ENCODE results near the gene GRID1. TPM values are rescaled to one million over a fixed set of nuclear protein-coding genes. Genes with fewer than 3 reads are reported as not detected.

Gene GRID1
- total and polyA plus RNA-seq, 5 donors from 2014 or later = not detected

DNA sequence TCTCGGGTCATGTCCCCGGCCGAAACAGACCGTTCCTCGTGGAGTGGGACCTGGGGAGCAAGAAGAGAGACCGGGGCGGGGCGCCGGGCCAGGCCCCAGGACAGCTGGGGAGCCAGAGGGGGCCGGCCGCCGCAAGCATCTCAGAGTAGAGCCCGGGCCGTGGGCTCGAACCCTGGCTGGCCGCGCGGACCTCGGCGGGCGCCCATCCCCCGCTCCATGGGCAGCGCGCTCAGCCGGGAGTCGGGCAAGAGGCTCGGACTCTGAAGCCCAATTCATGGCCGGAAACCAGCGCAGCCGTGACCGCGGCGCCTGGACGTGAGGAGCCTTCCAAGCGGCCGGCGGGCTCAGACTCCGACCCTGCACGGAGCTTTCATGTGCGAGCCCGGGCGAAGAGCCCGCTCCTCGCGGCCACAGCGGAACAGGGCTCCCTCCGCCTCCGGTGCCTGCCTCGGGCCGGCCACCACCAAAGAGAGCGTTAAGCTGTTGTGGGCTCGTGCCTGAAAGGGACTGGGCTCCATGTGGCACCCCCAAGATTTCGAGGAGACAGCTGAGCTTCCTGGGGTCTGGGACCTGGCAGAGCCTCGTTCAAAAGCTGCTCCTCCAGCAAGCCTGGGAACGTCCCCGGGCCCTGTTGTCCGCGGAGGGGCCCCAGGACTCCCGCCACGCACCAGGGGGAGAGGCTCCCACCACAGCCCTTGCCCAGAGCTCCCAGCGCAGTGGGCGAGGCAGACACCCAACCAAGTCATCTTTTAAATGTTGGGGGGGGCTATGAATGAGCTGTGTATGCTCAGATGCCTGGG is 757 bp upstream of the GRID1 start:
- Mint-ChIP-seq H3K9me3 (peaks cover 0 to 3% (median 0%) of the 10 kb centered on the region in 7 donors), H3K27ac (no peak overlapping the region), H3K4me1 (peaks cover 4 to 19% (median 7%) of the 10 kb centered on the region in 4 donors), H3K4me3 (peak overlapping the region in 2 of 4 donors; percentile 6 to 53), H3K27me3 (peaks cover 56% of the 10 kb centered on the region), H3K36me3 (no peaks in the 10 kb centered on the region)
- Histone ChIP-seq H3K4me3 (ENCODE audit: low read depth, low read length) (no peak overlapping the region), H3K27ac (ENCODE audit: insufficient read depth, low read length, poor library complexity, severe bottlenecking) (no peak overlapping the region), H3K4me1 (ENCODE audit: control insufficient read depth, insufficient read depth, low read length, poor library complexity, severe bottlenecking) (peaks cover 18% of the 10 kb centered on the region), H3K27me3 (ENCODE audit: control insufficient read depth, insufficient read depth, low read length) (peaks cover 16% of the 10 kb centered on the region), H3K9me3 (ENCODE audit: control insufficient read depth in 2 of 2, low read length in 2 of 2) (no peaks in the 10 kb centered on the region), H3K36me3 (ENCODE audit: control insufficient read depth, insufficient read depth, low read length) (no peaks in the 10 kb centered on the region)
- DNase-seq = no peak
- ATAC-seq (ENCODE audit: low read depth in 2 of 2) = no peak

DNA sequence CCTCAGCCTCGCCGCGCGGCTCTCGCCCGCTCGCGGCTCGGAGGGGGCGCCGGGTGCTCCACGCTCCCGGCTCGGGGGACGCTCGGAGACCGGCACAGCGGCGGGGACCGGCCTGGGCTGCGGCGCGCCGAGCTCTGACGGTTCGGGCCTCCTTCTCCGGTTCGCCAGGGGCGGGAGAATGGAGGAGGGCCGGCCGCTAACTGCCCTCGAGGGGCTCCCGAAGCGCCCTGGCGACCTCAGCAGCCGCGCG is 232 bp upstream of the GRID1 start:
- Mint-ChIP-seq H3K9me3 (no peaks in the 10 kb centered on the region), H3K27ac (no peak overlapping the region), H3K4me1 (peaks cover 4 to 19% (median 7%) of the 10 kb centered on the region in 4 donors), H3K27me3 (peaks cover 57% of the 10 kb centered on the region), H3K36me3 (no peaks in the 10 kb centered on the region), H3K4me3 (no peak overlapping the region)
- ATAC-seq (ENCODE audit: low read depth in 2 of 2) = no peak
- peaks cover 18% of the 10 kb centered on the region for H3K4me1 ChIP-seq (ENCODE audit: control insufficient read depth, insufficient read depth, low read length, poor library complexity, severe bottlenecking)
- H3K27ac ChIP-seq (ENCODE audit: insufficient read depth, low read length, poor library complexity, severe bottlenecking) = no peak overlapping the region
- H3K36me3 ChIP-seq (ENCODE audit: control insufficient read depth, insufficient read depth, low read length) = no peaks in the 10 kb centered on the region
- DNase-seq = no peak
- no peak overlapping the region for H3K4me3 ChIP-seq (ENCODE audit: low read depth, low read length)
- no peaks in the 10 kb centered on the region for H3K9me3 ChIP-seq (ENCODE audit: control insufficient read depth in 2 of 2, low read length in 2 of 2)
- H3K27me3 ChIP-seq (ENCODE audit: control insufficient read depth, insufficient read depth, low read length) = peaks cover 16% of the 10 kb centered on the region

DNA sequence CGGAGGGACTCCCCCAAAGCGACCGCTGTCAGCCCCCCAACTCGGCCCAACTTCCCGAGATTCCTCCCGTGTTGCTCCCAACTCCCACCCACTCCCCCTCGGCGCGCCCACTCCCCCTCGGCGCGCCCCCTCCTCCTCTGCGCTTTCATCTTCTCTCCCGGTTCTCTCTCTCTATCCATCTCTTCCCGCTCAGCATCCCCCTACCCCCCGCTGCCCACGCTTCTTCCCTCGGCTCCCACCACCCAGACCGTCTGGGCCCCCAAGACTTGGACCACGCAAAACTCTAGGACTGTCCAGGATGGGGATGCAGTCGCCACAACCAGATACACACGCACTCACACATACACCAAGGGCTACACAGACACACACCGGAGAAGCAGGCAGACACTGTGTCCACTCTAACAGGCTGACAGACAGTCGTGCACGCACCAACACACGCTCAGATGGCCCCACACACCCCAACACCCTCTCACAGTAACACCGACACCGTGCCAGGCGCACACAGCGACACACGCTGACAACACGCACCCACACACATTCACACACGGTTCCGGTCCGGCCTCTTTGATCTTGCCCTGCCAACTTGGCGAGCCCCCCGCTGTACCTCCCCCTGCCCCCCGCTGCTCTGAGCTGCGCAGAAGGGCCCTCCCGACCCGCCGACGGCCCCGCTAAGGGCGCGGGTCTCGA is 1.1 kb downstream of the GRID1 start:
- Histone ChIP-seq H3K27me3 (ENCODE audit: control insufficient read depth, insufficient read depth, low read length) (peaks cover 16% of the 10 kb centered on the region), H3K27ac (ENCODE audit: insufficient read depth, low read length, poor library complexity, severe bottlenecking) (no peak overlapping the region), H3K36me3 (ENCODE audit: control insufficient read depth, insufficient read depth, low read length) (no peaks in the 10 kb centered on the region), H3K9me3 (ENCODE audit: control insufficient read depth in 2 of 2, low read length in 2 of 2) (no peaks in the 10 kb centered on the region), H3K4me3 (ENCODE audit: low read depth, low read length) (no peak overlapping the region), H3K4me1 (ENCODE audit: control insufficient read depth, insufficient read depth, low read length, poor library complexity, severe bottlenecking) (peaks cover 18% of the 10 kb centered on the region)
- peak overlapping the region; percentile 7 to 86 (median 76) for H3K4me3 Mint-ChIP-seq
- H3K27me3 Mint-ChIP-seq = peaks cover 51% of the 10 kb centered on the region
- no peaks in the 10 kb centered on the region for H3K36me3 Mint-ChIP-seq
- H3K4me1 Mint-ChIP-seq = peaks cover 0 to 19% (median 7%) of the 10 kb centered on the region in 4 donors
- DNase-seq (no peak), ATAC-seq (ENCODE audit: low read depth in 2 of 2) (no peak)
- H3K27ac Mint-ChIP-seq = peak overlapping the region in 1 of 3 donors; percentile 38
- H3K9me3 Mint-ChIP-seq = no peaks in the 10 kb centered on the region

DNA sequence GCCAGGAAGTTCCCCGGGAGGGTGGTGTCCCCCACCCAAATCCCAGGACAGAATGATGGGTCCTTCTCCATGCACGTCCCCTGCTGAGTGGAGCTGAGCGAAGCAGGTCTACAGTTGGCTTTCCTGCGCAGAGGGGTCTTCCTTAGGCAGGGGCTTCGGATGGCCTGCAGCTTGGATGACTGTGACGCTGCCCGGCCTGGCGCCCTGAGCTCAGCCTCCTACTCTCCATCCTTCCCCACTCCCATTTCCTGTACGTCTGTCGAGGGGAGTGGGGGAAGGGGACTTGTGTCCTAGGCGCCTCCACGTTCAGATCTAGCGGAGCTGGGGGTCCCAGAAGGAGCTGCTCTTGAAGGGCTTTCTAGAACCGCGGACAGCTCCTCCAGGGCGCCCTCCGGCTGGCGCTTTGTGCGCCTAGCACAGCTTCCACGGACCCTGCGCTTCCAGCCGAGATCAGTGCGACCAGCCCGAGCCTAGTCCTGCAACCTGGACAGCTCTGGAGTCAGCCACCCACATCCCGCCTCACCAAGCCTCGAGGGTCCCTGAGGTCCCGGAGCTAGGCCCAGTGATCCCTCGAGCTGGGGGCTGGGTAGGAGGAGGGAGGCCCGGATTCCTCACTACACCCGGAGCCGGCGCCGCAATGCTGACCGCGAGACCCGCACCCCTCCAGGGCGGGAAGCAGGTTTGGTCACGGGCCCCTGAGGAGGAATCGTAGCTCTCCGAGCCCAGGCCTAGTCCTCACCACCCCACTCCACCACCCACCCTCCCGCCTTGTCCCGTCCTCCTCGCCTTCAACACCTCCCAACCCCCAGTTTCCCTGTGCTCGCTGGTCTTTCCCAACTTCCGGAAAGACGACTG is 1.9 kb downstream of the GRID1 start:
- no peaks in the 10 kb centered on the region for H3K9me3 Mint-ChIP-seq
- Histone ChIP-seq H3K4me1 (ENCODE audit: control insufficient read depth, insufficient read depth, low read length, poor library complexity, severe bottlenecking) (peaks cover 18% of the 10 kb centered on the region), H3K4me3 (ENCODE audit: low read depth, low read length) (no peak overlapping the region), H3K36me3 (ENCODE audit: control insufficient read depth, insufficient read depth, low read length) (no peaks in the 10 kb centered on the region), H3K9me3 (ENCODE audit: control insufficient read depth in 2 of 2, low read length in 2 of 2) (no peaks in the 10 kb centered on the region), H3K27ac (ENCODE audit: insufficient read depth, low read length, poor library complexity, severe bottlenecking) (no peak overlapping the region), H3K27me3 (ENCODE audit: control insufficient read depth, insufficient read depth, low read length) (peaks cover 16% of the 10 kb centered on the region)
- peaks cover 51% of the 10 kb centered on the region for H3K27me3 Mint-ChIP-seq
- H3K4me3 Mint-ChIP-seq = peak overlapping the region; percentile 14 to 86 (median 50)
- no peak for ATAC-seq (ENCODE audit: low read depth in 2 of 2)
- no peak for DNase-seq
- H3K36me3 Mint-ChIP-seq = no peaks in the 10 kb centered on the region
- no peak overlapping the region for H3K27ac Mint-ChIP-seq
- peaks cover 0 to 19% (median 7%) of the 10 kb centered on the region in 4 donors for H3K4me1 Mint-ChIP-seq

DNA sequence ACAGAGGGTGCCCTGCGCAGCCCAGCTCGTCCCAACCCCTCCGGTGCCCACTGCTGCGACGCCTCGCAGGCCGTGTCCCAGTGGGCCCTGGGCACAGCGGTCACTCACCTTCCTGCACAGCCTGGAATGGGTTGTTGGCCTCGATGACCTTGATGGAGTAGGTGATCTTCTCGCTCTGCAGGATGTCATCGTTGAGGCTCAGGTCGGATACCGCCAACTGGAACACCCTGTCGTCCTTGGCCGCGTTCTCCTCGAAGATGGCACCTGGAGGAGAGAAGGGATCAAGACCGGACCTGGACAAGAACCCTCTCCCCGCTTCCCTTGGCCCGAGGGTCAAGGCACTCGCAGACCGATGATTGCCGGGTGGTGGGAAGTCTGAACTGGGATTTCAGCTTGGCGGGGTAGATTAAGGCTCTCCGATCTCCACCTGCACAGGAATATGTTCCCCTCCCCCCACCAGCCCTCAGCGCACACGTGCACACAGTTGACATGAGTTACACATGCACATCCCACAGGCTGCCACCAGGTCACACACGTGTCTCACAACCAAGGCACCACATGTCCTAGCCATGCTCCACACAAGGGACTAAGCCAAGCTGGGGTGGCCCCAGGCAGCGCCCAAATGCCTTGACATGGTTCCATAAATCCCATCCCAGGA is 2.6 kb downstream of the GRID1 start:
- Mint-ChIP-seq H3K36me3 (no peaks in the 10 kb centered on the region), H3K9me3 (no peaks in the 10 kb centered on the region), H3K4me3 (peak overlapping the region in 2 of 4 donors; percentile 14 to 52), H3K27me3 (peaks cover 46% of the 10 kb centered on the region), H3K27ac (no peak overlapping the region), H3K4me1 (peaks cover 0 to 19% (median 7%) of the 10 kb centered on the region in 4 donors)
- ATAC-seq (ENCODE audit: low read depth in 2 of 2) (no peak), DNase-seq (no peak)
- peaks cover 18% of the 10 kb centered on the region for H3K4me1 ChIP-seq (ENCODE audit: control insufficient read depth, insufficient read depth, low read length, poor library complexity, severe bottlenecking)
- no peak overlapping the region for H3K4me3 ChIP-seq (ENCODE audit: low read depth, low read length)
- H3K27ac ChIP-seq (ENCODE audit: insufficient read depth, low read length, poor library complexity, severe bottlenecking) = no peak overlapping the region
- H3K9me3 ChIP-seq (ENCODE audit: control insufficient read depth in 2 of 2, low read length in 2 of 2) = no peaks in the 10 kb centered on the region
- H3K27me3 ChIP-seq (ENCODE audit: control insufficient read depth, insufficient read depth, low read length) = peaks cover 15% of the 10 kb centered on the region
- no peaks in the 10 kb centered on the region for H3K36me3 ChIP-seq (ENCODE audit: control insufficient read depth, insufficient read depth, low read length)

- DNase-seq = no peak
- ATAC-seq (ENCODE audit: low read depth in 2 of 2) = no peak
Measured at GRCh38 chr10:86363184-86363832, 3.3 kb downstream of the GRID1 start.

More at GRCh38 chr10:86363184-86363832, 3.3 kb downstream of the GRID1 start:
- Histone ChIP-seq H3K4me3 (ENCODE audit: low read depth, low read length) (no peak overlapping the region), H3K36me3 (ENCODE audit: control insufficient read depth, insufficient read depth, low read length) (no peaks in the 10 kb centered on the region), H3K27me3 (ENCODE audit: control insufficient read depth, insufficient read depth, low read length) (peaks cover 9% of the 10 kb centered on the region), H3K9me3 (ENCODE audit: control insufficient read depth in 2 of 2, low read length in 2 of 2) (no peaks in the 10 kb centered on the region), H3K27ac (ENCODE audit: insufficient read depth, low read length, poor library complexity, severe bottlenecking) (no peak overlapping the region), H3K4me1 (ENCODE audit: control insufficient read depth, insufficient read depth, low read length, poor library complexity, severe bottlenecking) (peaks cover 18% of the 10 kb centered on the region)
- Mint-ChIP-seq H3K27me3 (peaks cover 40% of the 10 kb centered on the region), H3K4me1 (peaks cover 0 to 19% (median 7%) of the 10 kb centered on the region in 4 donors), H3K36me3 (no peaks in the 10 kb centered on the region), H3K27ac (no peak overlapping the region), H3K9me3 (no peaks in the 10 kb centered on the region), H3K4me3 (no peak overlapping the region)

Data from CD4-positive, CD25-positive, alpha-beta regulatory T cell (primary cell).